Adrenal gland (tissue), 5 donors: ENCODE results near the gene INHBA.

Experiments
- CTCF ChIP-seq, 6 experiments: fragments of 450-650 bp in 4 of 6; fragments of 200-600 bp in 2 of 6; sonication (generic) in 1 of 6; IDR thresholded peaks; 1 replicate in 5 of 6; 2 replicates in 1 of 6; pipeline versions ENCODE4 v1.5.1 to v1.8.0; 2016 to 2021; ENCODE audit warnings: antibody characterized with exemption in 6 of 6, mild to moderate bottlenecking in 2 of 6, moderate library complexity in 1 of 6
- POLR2A ChIP-seq, 2 donors: fragments of 450-650 bp; IDR thresholded peaks; one replicate each; pipeline ENCODE4 v1.6.1; 2017; ENCODE audit warnings: antibody characterized with exemption in 2 of 2, mild to moderate bottlenecking in 2 of 2, moderate library complexity in 1 of 2
- donor health status: DM: no; HTN: no; CAD: no.

DNA sequence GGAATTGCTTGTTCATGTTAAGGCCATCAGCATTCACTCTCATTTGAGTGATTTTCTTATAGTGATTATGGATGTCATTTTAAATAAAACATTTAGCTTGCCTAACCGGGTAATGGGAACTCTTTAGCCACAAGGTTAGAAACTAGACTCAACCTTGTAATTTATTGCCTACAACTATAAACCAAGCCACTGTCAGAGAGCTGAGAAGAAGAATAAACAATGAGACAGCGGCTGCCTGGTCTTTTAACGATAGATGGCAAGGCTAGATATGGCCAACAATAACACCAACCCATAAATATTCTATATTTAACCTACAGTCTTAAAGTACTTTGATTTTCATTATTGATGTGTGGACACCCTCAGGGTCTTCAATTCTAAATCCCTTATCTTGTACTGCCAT is 27.8 kb upstream of the INHBA start:
- TF ChIP-seq CTCF (IDR thresholded peaks at IDR 0.05) (no peak), POLR2A (IDR thresholded peaks at IDR 0.05) (no peak)
